NCI-H748 (cell line): Measurements from ENCODE around the gene CLDN6.
A peak's percentile ranks its signal among the peaks of the same experiment; 100 is the strongest.
"Not testable (repeated sequence)": the region's sequence is repeated elsewhere in the genome, so short reads cannot be mapped to it uniquely, and the experiment has no call there.

ENCODE experiments used
- DNase-seq: peaks from one replicate; lab custom pipeline; 2025; ENCODE audit not compliant: unreplicated experiment; lab: John Stamatoyannopoulos, UW

CLDN6 gene

DNA sequence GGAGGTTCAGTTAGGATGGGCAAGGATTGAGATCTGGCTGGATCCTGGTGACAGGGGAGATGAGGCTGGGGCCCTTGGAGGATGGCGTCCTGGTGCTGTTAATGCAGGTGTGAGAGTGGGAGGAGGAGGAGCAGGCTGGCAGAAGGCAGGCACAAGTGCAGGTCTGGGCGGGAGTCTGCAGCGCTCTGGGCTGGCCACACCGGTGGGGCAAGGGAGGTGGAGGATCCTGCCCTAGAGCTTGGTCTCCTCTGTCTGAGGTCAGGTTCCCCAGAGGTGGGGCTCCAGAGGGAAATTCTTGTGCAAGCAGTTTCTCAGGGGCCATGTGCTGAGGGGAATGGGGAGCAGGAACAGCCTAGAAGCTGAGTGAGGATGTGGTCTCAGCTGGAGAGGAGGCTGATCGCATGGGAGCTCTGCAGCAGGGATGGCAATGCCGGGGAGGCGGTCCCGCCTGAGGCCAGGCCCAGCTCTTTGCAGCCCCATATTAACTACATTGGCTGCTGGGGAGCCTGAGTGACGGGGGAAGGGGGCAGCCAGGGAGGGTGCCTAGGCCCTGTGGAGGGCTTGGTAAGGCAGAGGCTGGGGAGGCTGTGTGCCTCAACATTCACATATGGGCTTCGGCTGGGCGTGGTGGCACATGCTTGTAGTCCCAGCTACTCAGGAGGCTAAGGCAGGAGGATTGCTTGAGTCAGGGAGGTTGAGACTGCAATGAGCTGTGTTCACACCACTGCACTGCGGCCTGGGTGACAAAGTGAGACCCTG, 34.8 kb upstream of the CLDN6 start:
- DNase-seq, result not testable (repeated sequence)

GRCh38 chr16:3051494-3051893, 33.5 kb upstream of the CLDN6 start:
- no peak for DNase-seq

GRCh38 chr16:3051009-3051408, 33.0 kb upstream of the CLDN6 start:
- DNase-seq, result peak; percentile 22

DNA sequence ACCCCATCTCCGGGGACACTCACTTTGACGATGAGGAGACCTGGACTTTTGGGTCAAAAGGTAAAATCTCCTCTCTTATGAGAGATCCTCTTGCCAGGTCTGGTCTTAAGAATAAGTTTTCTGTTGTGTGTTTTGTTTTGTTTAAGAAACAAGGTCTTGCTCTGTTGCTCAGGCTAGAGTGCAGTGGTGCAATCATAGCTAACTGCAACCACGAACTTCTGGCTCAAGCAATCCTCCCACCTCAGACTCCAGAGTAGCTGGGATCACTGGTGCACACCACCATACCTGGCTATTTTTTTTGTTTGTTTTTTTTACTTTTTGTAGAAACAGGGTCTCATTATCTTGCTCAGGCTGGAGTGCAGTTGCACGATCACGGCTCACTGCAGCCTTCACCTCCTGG, 32.5 kb upstream of the CLDN6 start:
- no peak for DNase-seq

DNA sequence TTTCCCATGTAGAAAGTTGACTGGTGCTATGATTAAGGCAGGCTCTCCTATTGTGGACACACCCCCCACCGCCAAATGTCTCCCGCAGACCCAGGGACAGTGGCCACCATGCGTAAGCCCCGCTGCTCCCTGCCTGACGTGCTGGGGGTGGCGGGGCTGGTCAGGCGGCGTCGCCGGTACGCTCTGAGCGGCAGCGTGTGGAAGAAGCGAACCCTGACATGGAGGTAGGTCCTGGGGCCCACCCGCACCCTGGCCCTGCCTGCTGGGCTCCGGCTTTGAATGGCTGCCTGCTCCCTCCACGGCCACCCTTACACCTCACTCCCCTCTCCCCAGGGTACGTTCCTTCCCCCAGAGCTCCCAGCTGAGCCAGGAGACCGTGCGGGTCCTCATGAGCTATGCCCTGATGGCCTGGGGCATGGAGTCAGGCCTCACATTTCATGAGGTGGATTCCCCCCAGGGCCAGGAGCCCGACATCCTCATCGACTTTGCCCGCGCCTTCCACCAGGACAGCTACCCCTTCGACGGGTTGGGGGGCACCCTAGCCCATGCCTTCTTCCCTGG, 32.0 kb upstream of the CLDN6 start:
- DNase-seq, result no peak

- DNase-seq, result no peak
Measured at GRCh38 chr16:3047387-3047720, 29.4 kb upstream of the CLDN6 start.

DNA sequence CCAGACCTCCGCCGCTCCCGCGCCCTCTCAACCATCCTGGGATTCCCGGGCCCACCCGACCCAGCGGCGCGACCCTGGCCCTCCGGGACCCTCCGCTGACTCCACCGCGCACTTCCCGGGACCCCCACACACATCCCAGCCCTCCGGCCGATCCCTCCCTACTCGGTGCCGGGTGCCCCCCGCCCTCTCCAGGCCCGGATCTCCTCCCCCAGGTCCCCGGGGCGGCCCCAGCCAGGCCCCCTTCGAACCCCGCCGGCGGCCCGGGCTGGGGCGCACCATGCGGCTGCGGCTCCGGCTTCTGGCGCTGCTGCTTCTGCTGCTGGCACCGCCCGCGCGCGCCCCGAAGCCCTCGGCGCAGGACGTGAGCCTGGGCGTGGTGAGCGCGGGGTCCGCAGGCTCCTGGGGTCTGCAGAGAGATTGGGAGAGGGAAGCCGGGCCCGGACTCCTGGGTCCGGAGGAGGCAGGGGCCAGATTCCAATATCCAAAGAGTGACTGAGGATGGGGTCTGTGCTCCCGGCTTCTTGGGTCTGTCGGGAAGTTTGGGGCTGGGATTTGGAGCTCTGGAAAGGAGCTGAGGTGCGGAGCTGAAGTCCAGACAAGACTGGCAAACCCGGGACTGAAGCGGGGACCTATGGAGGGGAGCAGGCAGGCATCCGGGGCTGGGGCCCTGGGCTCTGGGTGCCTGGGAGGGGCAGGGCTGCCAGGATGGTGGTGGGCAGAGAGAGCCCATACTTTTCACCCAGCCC, 28.8 kb upstream of the CLDN6 start:
- no peak for DNase-seq

DNA sequence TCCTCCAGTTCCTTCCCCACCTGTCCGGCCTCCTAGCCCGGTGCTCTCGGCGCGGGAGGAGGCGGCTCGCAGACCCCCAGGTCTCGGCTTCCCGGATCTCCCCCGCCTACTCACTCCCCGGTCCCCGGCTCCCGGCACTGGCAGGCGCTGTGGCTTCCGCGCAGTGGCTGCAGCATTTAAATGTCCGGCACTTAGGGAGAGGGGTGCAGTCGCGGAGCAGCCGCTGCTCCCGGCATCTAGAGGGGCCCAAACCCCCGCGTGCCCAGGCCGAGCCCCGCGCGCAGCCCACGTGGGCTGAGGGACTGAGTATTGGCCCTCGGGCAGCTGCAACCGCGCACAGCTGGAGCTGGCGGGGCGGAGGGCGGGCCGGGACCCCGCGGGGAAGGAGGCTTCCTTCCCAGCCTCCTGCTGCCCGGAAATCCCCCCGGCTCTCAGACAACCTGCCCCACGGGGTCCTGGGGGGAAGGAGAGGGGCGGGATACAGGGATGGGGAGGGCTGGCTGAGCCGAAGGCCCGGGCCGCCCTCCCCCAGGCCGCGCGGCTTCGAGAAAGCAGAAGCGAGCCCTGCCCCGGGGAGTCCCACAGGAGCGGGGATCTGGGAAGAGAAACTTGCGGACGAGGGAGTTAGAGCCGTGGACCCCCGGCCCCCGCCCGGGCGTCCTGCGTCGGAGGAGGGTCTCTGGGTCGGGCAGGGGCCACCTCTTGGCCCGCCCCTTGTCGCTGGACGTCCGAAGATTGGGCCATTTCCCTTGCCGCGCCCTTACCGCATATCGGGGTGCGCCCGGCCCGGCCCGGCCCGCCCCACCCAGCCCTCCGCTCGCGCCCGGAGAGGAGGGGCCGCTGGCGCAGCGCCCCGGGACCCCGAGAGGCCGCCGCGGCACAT, 28.0 kb upstream of the CLDN6 start, which contains the start of gene MMP25:
Gene MMP25 (plus strand): TSS at position 804 of the 883 bp plus-strand sequence. CDS start 357 bp downstream, outside the sequence.
- peak; percentile 37 for DNase-seq

GRCh38 chr16:3044708-3045107, 26.7 kb upstream of the CLDN6 start:
- no peak for DNase-seq

GRCh38 chr16:3042376-3042775, 24.4 kb upstream of the CLDN6 start:
- DNase-seq, result no peak

- no peak for DNase-seq
Measured at GRCh38 chr16:3038896-3039295, 20.9 kb upstream of the CLDN6 start.

DNA sequence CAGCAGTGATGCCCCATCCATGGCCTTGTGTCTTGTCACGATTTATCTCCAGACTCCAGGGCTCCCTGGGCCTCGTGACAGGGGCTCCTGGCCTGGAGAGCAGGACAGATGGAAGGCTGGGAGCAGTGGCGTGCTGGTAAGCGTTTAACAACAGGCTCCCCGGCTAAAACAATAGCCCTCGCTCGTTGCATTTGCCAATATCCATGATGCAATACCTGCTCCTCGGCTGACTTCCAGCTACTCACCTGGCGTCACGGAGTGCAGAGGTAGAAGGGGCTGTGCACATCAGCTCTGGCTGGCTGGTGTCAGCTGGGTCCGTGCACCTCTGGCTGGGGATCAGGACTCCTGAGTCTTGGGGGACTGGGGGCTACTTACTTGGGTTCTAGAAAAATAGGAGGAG, 20.3 kb upstream of the CLDN6 start:
- peak; percentile 11 for DNase-seq

GRCh38 chr16:3036726-3037315, 18.8 kb upstream of the CLDN6 start, which contains the start of gene BICDL2:
TSS of gene BICDL2 (minus strand) at chr16:3036944. CDS start at chr16:3035496, 1,448 bp downstream.
- peak; percentile 45 for DNase-seq

DNA sequence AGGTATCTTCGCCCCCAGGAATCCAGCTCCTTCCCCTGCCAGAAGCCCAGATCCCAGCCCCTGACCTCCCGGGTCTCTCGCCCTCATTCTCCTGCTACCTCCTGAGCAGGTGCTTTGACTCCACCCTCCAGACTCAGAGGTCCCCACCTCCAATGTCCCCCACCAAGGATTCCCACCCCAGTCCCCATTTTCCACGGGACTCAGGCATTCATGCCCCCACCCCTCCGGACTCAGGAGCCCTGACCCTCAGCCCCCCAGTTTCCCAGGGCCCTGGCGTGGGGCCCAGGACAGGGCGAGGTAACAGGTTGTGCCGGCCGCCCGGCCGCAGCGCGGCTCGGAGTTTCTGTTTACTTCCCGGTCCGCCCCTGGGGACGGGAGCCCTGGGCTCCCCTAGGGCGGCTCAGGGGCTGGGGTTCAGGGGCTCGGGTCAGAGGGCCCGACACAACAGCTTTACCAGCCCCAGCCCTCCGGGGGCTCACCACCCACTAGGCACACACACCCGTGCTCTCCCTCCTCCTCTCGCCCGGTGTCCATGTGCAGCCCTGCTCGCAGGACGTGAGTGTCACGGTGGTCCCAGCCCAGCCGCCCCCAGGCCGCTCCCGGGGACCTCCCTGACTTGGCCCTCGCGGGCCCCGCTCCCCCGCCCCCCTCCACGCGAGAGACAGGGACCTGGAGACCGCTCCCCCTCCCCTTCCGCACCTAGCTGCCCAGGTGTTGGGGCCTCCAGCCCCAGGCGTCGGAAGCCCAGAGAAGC, 18.2 kb upstream of the CLDN6 start:
- DNase-seq, result peak; percentile 20

- no peak for DNase-seq
Measured at GRCh38 chr16:3035289-3035971, 17.4 kb upstream of the CLDN6 start.

- DNase-seq, result no peak
Measured at GRCh38 chr16:3032624-3033023, 14.6 kb upstream of the CLDN6 start.

DNA sequence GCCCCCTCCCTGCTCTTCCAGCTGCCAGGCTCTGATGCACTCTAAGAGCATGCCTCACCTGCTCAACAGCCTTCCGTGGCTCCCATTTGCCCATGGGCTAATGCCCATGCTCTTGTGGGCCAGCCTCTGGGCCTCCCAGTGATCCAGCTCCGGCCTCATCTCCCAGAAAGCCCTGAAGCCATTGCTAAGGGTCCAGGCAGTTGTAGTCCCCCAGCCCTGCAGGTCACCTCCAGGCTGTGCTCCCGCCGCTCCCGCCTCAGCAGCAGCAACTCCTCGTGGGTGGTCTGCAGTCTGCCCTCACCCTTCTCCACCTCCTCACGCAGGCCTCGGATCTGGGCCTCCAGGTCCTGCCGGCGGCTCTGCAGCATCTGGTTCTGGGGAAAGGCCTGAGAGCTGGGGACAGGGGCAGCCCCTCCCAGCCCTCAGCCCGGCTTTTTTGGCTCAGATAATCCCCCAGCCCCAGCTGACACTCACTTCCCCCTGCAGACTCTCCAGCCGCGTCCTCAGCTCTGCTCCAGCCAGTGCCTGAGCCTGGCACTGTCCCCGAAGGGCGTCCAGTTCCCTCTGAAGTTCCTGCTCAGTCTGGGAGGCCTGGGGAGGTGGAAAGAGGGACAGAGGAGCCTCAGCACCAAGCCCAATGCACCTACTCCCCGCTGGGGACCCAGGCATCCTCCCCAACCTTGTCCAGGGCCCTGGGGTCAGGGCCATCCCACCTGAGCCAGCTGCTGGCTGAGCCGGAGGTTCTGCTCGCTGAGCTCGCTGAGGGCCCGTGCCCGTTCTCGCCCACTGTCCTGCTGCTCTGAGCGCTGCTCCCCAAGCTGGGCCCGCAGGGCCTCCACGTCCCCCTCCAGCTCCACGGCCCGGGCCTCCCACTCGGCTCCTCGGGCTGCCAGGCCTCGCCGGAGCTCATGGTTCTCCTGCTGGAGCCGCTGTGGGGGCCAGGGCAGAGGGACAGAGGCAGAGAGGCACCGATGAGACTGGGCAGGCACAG, 12.5 kb upstream of the CLDN6 start:
- no peak for DNase-seq
